Skeletal muscle tissue (tissue), 4 donors: Measurements from ENCODE around the gene LEMD1. TPM values are rescaled to one million over a fixed set of nuclear protein-coding genes. Genes with fewer than 3 reads are reported as not detected.

Experiments
- H3K27ac ChIP-seq: one replicate; pipeline ENCODE4 v1.7.0; 2013; ENCODE audit warnings: mild to moderate bottlenecking, low read depth, low read length, inconsistent platforms
- H3K27me3 ChIP-seq, 3 donors: one replicate each; pipeline ENCODE4 v1.7.0; 2013; ENCODE audit warnings: low read length in 3 of 3; ENCODE audit not compliant: control insufficient read depth in 3 of 3, insufficient read depth in 3 of 3
- H3K36me3 ChIP-seq, 3 donors: one replicate each; pipeline ENCODE4 v1.7.0; 2013; ENCODE audit warnings: low read length in 3 of 3; ENCODE audit not compliant: control insufficient read depth in 3 of 3, insufficient read depth in 3 of 3
- H3K4me1 ChIP-seq, 3 donors: one replicate each; pipeline ENCODE4 v1.7.0; 2013; ENCODE audit warnings: low read length in 3 of 3, mild to moderate bottlenecking in 3 of 3; ENCODE audit not compliant: control insufficient read depth in 3 of 3, insufficient read depth in 3 of 3
- H3K4me3 ChIP-seq, 3 donors: one replicate each; pipeline ENCODE4 v1.7.0; 2013; ENCODE audit warnings: low read length in 3 of 3
- H3K9ac ChIP-seq, 3 donors: one replicate each; pipeline ENCODE4 v1.7.0; 2013; ENCODE audit warnings: low read length in 3 of 3, mild to moderate bottlenecking in 3 of 3, moderate library complexity in 2 of 3, low read depth in 1 of 3
- H3K9me3 ChIP-seq, 3 donors: one replicate each; pipeline ENCODE4 v1.7.0; 2013; ENCODE audit warnings: low read length in 3 of 3; ENCODE audit not compliant: control insufficient read depth in 3 of 3
- total RNA-seq: library from RNA; depleted of rRNA; stranded (reverse); fragments of >200 nt; gene quantifications from one replicate; pipeline ENCODE4 v1.2.3, GENCODE V29; 2014
- donor health status: Osteomylitis.

The LEMD1 gene
- total RNA-seq, 1 donor from 2014 or later = not detected

DNA sequence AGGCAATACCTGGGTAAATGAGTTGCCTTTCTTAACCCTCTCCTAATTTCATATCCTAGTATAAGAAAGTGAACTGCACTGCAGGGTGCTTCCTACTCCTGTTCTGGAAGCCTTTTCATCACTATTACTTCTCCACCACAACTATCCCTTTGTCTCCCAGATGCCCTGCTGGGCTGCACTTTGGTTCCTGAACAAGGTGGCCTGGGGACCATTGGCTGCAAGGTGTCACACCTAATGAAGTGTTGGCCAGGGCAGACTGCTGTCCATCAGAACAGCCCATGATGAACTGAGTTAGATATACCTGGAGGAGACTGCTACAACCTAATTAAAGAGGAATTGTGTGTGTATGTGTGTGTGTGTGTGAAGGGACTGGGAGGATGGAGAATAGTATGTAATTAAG is 63.3 kb downstream of the LEMD1 start:
- H3K36me3 ChIP-seq = no peaks in the 10 kb centered on the region
- H3K4me3 ChIP-seq = no peak overlapping the region
- H3K4me1 ChIP-seq = peaks cover 0 to 5% (median 2%) of the 10 kb centered on the region in 3 donors
- H3K9ac ChIP-seq = no peak overlapping the region
- H3K9me3 ChIP-seq = no peaks in the 10 kb centered on the region
- H3K27ac ChIP-seq = no peak overlapping the region
- peaks cover 10 to 25% (median 16%) of the 10 kb centered on the region in 3 donors for H3K27me3 ChIP-seq

DNA sequence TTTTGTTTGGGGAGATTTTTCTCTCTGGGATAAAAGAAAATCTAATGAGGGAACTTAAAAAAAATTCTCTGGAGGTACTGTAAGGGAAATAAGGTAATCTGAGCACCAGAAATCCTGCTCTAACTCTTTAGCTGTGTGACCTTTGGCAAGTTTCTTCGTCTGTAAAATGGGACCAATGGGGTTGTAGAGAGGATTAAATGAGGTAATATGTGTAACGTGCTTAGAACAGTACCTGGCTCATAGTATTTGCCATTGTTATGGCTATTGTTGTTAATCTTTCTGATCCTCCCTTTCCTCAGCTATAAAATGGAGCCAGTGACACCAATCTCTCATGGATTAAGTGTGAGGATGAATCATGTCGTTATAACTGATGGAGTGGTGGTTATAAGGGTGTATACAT is 64.3 kb downstream of the LEMD1 start:
- no peak overlapping the region for H3K4me3 ChIP-seq
- H3K4me1 ChIP-seq = peaks cover 0 to 5% (median 2%) of the 10 kb centered on the region in 3 donors
- H3K27me3 ChIP-seq = peaks cover 10 to 25% (median 16%) of the 10 kb centered on the region in 3 donors
- H3K27ac ChIP-seq = no peak overlapping the region
- no peak overlapping the region for H3K9ac ChIP-seq
- no peaks in the 10 kb centered on the region for H3K9me3 ChIP-seq
- H3K36me3 ChIP-seq = no peaks in the 10 kb centered on the region

DNA sequence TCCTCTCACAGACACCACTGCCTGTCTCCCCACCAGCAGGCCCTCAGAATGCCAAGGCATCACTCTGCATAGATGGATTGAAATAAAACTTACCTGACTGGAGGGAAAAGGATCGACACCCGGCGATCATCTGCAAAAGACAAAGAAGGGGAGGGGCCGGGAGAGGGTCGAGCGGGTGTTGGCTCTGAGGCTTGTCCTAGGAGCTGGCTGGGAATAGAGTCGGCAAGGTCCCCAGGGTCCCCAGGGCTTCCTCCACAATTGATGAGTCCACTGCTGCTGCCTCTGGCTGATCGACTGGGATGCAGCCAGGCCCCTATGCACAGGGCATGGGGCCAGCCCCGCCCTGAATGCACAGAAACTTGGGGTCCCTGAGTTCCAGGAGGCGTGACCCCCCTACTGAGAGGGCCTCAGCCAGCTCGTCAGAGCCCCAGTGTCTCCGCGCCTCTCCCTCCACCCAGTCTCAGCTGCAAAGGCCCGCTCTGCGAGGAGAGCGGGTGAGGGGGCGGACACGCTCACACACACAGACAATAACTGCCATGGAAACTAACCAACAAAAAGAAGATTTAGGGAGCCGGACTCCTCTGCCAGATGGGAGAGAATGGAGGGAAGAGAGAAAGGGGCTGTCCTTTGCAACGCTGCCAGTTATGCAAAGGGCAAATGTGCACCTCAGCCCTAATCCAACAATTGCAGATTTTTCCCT is 65.3 kb downstream of the LEMD1 start, which contains the start of gene KLHDC8A:
Gene KLHDC8A, minus strand, starts transcription at position 483 of the 700 bp plus-strand sequence. CDS start 13,318 bp downstream, outside the sequence.
- Histone ChIP-seq H3K4me3 (no peak within 1 kb of the TSS), H3K36me3 (no peaks in the 10 kb centered on the region), H3K4me1 (peaks cover 0 to 5% (median 2%) of the 10 kb centered on the region in 3 donors), H3K27me3 (peaks cover 10 to 25% (median 15%) of the 10 kb centered on the region in 3 donors), H3K9ac (no peak within 1 kb of the TSS), H3K27ac (no peak within 1 kb of the TSS), H3K9me3 (no peaks in the 10 kb centered on the region)

DNA sequence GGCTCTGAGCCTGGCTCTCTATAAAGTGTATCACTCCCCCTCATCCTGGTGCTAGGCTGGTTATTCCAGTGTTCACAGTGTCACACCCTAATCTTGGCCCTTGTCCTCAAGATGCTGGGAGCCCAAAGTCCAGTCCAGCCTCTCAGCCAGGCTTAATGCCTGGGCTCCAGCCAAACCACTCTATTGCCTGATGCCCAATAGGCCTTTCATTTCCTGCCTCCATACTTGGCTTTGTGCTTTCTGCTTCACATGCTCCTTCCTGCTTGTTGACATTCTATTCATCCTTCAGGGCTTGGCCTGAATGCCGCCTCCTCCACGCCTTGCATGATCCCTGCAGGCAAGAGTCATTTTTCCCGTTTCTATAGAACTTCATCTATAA is 66.8 kb downstream of the LEMD1 start:
- no peak overlapping the region for H3K27ac ChIP-seq
- H3K4me1 ChIP-seq = peaks cover 0 to 5% (median 2%) of the 10 kb centered on the region in 3 donors
- H3K9ac ChIP-seq = no peak overlapping the region
- H3K36me3 ChIP-seq = no peaks in the 10 kb centered on the region
- no peaks in the 10 kb centered on the region for H3K9me3 ChIP-seq
- H3K27me3 ChIP-seq = peaks cover 10 to 23% (median 14%) of the 10 kb centered on the region in 3 donors
- no peak overlapping the region for H3K4me3 ChIP-seq

DNA sequence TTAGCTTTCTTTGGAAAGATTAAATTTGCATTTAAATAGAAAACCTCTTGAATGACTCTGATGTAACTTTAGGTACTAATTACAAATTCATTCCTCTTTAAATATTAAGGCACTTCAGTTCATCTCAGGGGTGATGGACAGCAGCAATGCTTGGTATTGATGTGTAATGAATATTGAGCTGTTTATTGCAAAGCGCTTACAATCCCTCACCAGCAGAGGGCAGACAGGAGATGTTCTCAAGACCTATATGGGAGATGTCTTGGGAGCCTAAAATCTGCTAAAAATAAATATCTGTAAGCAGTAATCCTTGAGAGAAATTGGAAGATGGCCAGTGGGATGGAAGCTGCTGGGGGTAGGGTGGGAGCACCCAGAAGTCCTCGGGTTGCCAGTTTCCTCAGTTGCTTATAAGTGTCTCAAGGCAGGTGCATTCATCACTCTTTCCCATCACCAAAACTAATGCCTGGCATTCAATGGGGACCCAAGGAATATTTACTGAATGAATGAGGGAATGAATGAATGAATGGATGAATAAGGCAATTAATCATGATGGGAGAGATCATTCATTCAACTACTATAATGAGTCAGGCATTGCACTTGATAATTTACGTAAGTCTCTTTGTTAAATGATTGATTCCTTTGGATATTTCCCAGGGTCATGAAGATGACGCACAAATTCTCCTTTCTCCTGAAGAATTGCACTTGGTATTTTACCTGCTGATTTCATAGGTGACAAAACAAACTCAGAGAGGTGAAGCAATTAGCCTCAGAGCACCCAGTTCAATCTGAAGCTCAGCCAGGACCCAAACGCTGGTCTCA is 67.4 kb downstream of the LEMD1 start:
- no peaks in the 10 kb centered on the region for H3K9me3 ChIP-seq
- no peak overlapping the region for H3K27ac ChIP-seq
- H3K36me3 ChIP-seq = no peaks in the 10 kb centered on the region
- no peak overlapping the region for H3K4me3 ChIP-seq
- peaks cover 0 to 5% (median 2%) of the 10 kb centered on the region in 3 donors for H3K4me1 ChIP-seq
- no peak overlapping the region for H3K9ac ChIP-seq
- H3K27me3 ChIP-seq = peaks cover 10 to 20% (median 14%) of the 10 kb centered on the region in 3 donors

DNA sequence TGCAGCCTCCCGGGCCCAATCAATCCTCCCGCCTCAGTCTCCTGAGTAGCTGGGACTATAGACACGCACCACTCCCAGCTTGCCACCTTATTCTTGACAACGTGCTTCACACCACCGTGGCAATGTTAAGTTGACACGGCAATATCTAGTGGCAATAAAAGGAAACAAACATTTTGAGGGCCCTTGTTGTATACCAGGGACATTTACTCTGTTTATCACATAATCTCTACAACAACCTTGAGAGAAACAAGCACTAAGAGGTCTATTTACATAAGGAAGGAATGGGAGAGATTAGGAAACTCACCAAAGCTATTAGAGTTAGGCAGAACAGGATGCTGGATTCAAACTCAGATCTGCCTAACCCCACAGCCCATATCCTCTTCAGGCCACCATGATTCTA is 68.2 kb downstream of the LEMD1 start:
- H3K4me3 ChIP-seq = no peak overlapping the region
- no peak overlapping the region for H3K27ac ChIP-seq
- H3K9ac ChIP-seq = no peak overlapping the region
- H3K36me3 ChIP-seq = no peaks in the 10 kb centered on the region
- H3K27me3 ChIP-seq = peaks cover 10 to 21% (median 17%) of the 10 kb centered on the region in 3 donors
- H3K4me1 ChIP-seq = peaks cover 0 to 9% (median 2%) of the 10 kb centered on the region in 3 donors
- no peaks in the 10 kb centered on the region for H3K9me3 ChIP-seq

DNA sequence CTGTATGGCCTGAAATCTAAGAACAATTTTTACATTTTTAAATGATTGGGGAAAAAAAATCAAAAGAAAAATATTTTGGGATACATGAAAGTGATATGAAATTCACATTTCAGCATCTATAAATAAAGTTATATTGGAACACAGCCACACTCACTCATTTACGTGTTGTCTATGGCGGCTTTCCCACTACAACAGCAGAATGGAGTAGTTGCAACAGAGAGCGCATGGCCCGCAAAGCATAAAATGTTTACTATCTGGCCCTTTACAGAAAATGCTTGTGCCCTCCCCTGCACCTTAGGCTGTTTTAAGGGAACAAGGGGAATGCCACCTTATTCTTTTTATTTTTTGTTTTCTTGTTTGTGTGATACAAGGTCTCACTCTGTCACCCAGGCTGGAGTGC is 68.7 kb downstream of the LEMD1 start:
- H3K27me3 ChIP-seq = peaks cover 10 to 19% (median 17%) of the 10 kb centered on the region in 3 donors
- H3K9ac ChIP-seq = no peak overlapping the region
- H3K4me3 ChIP-seq = no peak overlapping the region
- H3K9me3 ChIP-seq = no peaks in the 10 kb centered on the region
- H3K4me1 ChIP-seq = peaks cover 0 to 9% (median 2%) of the 10 kb centered on the region in 3 donors
- H3K36me3 ChIP-seq = no peaks in the 10 kb centered on the region
- no peak overlapping the region for H3K27ac ChIP-seq

DNA sequence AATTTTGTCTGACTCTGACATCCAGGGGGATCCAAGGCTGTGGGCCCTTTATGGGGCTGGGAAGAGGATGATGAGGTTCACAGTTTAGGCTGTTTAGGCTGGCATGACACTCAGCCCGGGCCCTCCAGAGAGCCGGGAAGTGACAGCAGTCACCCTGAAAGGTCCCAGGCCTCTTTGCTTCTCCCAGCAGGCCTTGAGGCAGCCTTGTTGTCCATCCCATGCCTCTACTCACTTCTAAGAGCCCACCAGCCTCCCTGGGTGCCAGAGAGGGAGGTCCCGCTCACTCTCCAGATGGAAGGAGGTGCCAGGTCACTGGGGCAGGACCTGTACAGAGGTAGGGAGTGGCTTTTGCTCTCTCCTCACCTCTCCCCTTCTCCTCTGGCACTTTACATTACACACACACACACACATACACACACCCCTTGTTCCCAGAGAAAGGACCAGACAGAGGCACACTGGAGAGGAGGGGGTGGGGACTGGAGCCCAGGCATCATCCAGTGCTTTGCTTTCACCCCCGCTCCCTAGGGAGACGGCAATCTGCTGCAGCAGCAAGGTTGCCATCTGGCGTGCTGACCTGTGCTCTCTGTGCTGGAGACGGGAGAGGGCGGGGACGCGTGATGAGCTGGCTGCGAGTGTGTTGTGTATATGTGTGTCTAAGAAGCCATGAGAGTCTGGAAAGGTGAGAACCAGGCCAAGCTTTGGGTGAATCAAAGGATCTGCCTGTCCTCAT is 69.7 kb downstream of the LEMD1 start:
- Histone ChIP-seq H3K27ac (no peak overlapping the region), H3K9me3 (no peaks in the 10 kb centered on the region), H3K36me3 (no peaks in the 10 kb centered on the region), H3K9ac (no peak overlapping the region), H3K4me3 (no peak overlapping the region), H3K27me3 (peaks cover 14 to 21% (median 16%) of the 10 kb centered on the region in 3 donors), H3K4me1 (peaks cover 0 to 9% (median 2%) of the 10 kb centered on the region in 3 donors)

DNA sequence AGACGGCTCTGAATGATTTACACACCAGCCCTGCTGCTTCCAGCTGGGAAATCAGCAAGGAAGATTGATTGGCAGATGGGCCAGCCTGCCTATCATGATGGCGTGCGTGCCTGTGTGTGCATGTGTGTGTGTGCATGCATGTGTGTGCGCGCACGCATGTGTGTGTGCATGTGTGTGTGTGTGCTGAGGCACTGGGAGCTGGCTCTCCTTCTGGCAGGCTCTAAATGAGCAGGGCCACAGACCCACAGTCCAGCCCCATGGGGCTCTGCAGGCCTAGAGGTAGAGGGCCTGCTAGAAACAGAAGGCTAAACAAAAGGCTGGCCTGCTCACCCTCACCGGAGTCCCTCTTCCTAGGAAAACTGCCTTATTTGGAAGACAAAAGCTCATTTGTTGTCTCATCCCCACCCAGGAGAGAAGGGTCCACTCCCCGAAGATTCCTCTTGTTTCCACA is 71.1 kb downstream of the LEMD1 start:
- Histone ChIP-seq H3K27me3 (peaks cover 9 to 23% (median 15%) of the 10 kb centered on the region in 3 donors), H3K4me1 (peaks cover 0 to 4% (median 0%) of the 10 kb centered on the region in 3 donors), H3K9me3 (no peaks in the 10 kb centered on the region), H3K27ac (no peak overlapping the region), H3K36me3 (no peaks in the 10 kb centered on the region), H3K4me3 (no peak overlapping the region), H3K9ac (no peak overlapping the region)
